Measurements from ENCODE around the gene IFI27L2. TPM values are rescaled to one million over a fixed set of nuclear protein-coding genes. Genes with fewer than 3 reads are reported as not detected.

Gene IFI27L2
- total RNA-seq, 1 experiment from 2014 or later: 4.7 TPM

- BruUV-seq (replicated peaks): no TSS peak
- DNase-seq: no peak
- CTCF ChIA-PET: interaction anchor here (0.5 to 0.7 kb wide), 3 partner anchors 24 to 178 kb away, joined by 3 to 6 read pairs (median 4); partner anchors contain the start of genes DDX24 and IFI27L1
These were observed 482 bp upstream of the IFI27L2 start for GRCh38 chr14:94129758-94130414.

GRCh38 chr14:94128216-94128839 is 1.1 kb downstream of the IFI27L2 start:
- Mint-ChIP-seq H3K4me1 (ENCODE audit: low read depth, unreplicated experiment) (peaks cover 10% of the 10 kb centered on the region), H3K27me3 (ENCODE audit: insufficient read depth, unreplicated experiment) (no peaks in the 10 kb centered on the region), H3K36me3 (ENCODE audit: insufficient read depth, unreplicated experiment) (no peaks in the 10 kb centered on the region), H3K27ac (ENCODE audit: unreplicated experiment) (no peak overlapping the region), H3K9me3 (ENCODE audit: unreplicated experiment) (no peaks in the 10 kb centered on the region), H3K4me3 (ENCODE audit: unreplicated experiment) (peak overlapping the region; percentile 84)
- H3K4me3 ChIP-seq (ENCODE audit: low read depth, low read length): no peak overlapping the region
- no TSS peak for BruUV-seq (replicated peaks)
- CTCF ChIA-PET: interaction anchor here (0.6 to 1.6 kb wide), 2 partner anchors 77 to 129 kb away, joined by 3 to 4 read pairs; no protein-coding TSS in a partner anchor
- no peak for TF ChIP-seq CTCF (IDR thresholded peaks at IDR 0.05; ENCODE audit: insufficient read depth in 1 of 2, low read depth in 1 of 2, low read length in 1 of 2, severe bottlenecking in 1 of 2, unreplicated experiment in 1 of 2)
- no peaks in the 10 kb centered on the region for H3K36me3 ChIP-seq (ENCODE audit: control insufficient read depth, insufficient read depth, low read length)
- intact Hi-C loops (cut with micrococcal nuclease; ENCODE audit: unreplicated experiment): no loop called here
- no peaks in the 10 kb centered on the region for H3K27me3 ChIP-seq (replicated peaks; ENCODE audit: control insufficient read depth, insufficient read depth, low read length)
- no peaks in the 10 kb centered on the region for H3K4me1 ChIP-seq
- H3K9me3 ChIP-seq: no peaks in the 10 kb centered on the region
- POLR2A ChIA-PET: no interaction called here
- no peak for DNase-seq

More at GRCh38 chr14:94129758-94130414, 482 bp upstream of the IFI27L2 start:
- Mint-ChIP-seq H3K27ac (ENCODE audit: unreplicated experiment) (no peak overlapping the region), H3K27me3 (ENCODE audit: insufficient read depth, unreplicated experiment) (no peaks in the 10 kb centered on the region), H3K4me1 (ENCODE audit: low read depth, unreplicated experiment) (peaks cover 10% of the 10 kb centered on the region), H3K9me3 (ENCODE audit: unreplicated experiment) (peaks cover 3% of the 10 kb centered on the region), H3K36me3 (ENCODE audit: insufficient read depth, unreplicated experiment) (no peaks in the 10 kb centered on the region), H3K4me3 (ENCODE audit: unreplicated experiment) (peak overlapping the region; percentile 84)
- H3K27me3 ChIP-seq (replicated peaks; ENCODE audit: control insufficient read depth, insufficient read depth, low read length): no peaks in the 10 kb centered on the region
- intact Hi-C loops (cut with micrococcal nuclease; ENCODE audit: unreplicated experiment): loop anchor here (10.0 kb wide), 2 partner anchors 295 to 355 kb away; no protein-coding TSS in a partner anchor
- H3K36me3 ChIP-seq (ENCODE audit: control insufficient read depth, insufficient read depth, low read length): no peaks in the 10 kb centered on the region
- POLR2A ChIA-PET: no interaction called here
- no peak for TF ChIP-seq CTCF (IDR thresholded peaks at IDR 0.05; ENCODE audit: insufficient read depth in 1 of 2, low read depth in 1 of 2, low read length in 1 of 2, severe bottlenecking in 1 of 2, unreplicated experiment in 1 of 2)
- no peaks in the 10 kb centered on the region for H3K9me3 ChIP-seq
- H3K4me1 ChIP-seq: no peaks in the 10 kb centered on the region
- H3K4me3 ChIP-seq (ENCODE audit: low read depth, low read length): peak overlapping the region; percentile 15

GRCh38 chr14:94127330-94127729 is 2.1 kb downstream of the IFI27L2 start:
- TF ChIP-seq CTCF (IDR thresholded peaks at IDR 0.05; ENCODE audit: insufficient read depth in 1 of 2, low read depth in 1 of 2, low read length in 1 of 2, severe bottlenecking in 1 of 2, unreplicated experiment in 1 of 2): no peak
- ChIA-PET POLR2A (no interaction called here), CTCF (interaction anchor here (0.7 to 1.6 kb wide), 2 partner anchors 25 to 76 kb away, joined by 3 to 4 read pairs; no protein-coding TSS in a partner anchor)
- Mint-ChIP-seq H3K4me3 (ENCODE audit: unreplicated experiment) (no peak overlapping the region), H3K4me1 (ENCODE audit: low read depth, unreplicated experiment) (peaks cover 10% of the 10 kb centered on the region), H3K36me3 (ENCODE audit: insufficient read depth, unreplicated experiment) (no peaks in the 10 kb centered on the region), H3K27me3 (ENCODE audit: insufficient read depth, unreplicated experiment) (no peaks in the 10 kb centered on the region), H3K9me3 (ENCODE audit: unreplicated experiment) (no peaks in the 10 kb centered on the region), H3K27ac (ENCODE audit: unreplicated experiment) (no peak overlapping the region)
- no peaks in the 10 kb centered on the region for H3K36me3 ChIP-seq (ENCODE audit: control insufficient read depth, insufficient read depth, low read length)
- no peak for DNase-seq
- no peaks in the 10 kb centered on the region for H3K9me3 ChIP-seq
- H3K27me3 ChIP-seq (replicated peaks; ENCODE audit: control insufficient read depth, insufficient read depth, low read length): 0 out of 2 replicates have a peak, but pooled peaks cover 1% of the 10 kb centered on the region
- no peak overlapping the region for H3K4me3 ChIP-seq (ENCODE audit: low read depth, low read length)
- no TSS peak for BruUV-seq (replicated peaks)
- intact Hi-C loops (cut with micrococcal nuclease; ENCODE audit: unreplicated experiment): no loop called here
- no peaks in the 10 kb centered on the region for H3K4me1 ChIP-seq
